IPS DF 4.7 (cell line): ENCODE results near the gene NUDT17.

ENCODE experiments used
- DNase-seq: peaks from one replicate; pipeline ENCODE4 v3.0.0-alpha.2; 2013; ENCODE audit warnings: low spot score; ENCODE audit errors: extremely low read depth

The NUDT17 gene

DNA sequence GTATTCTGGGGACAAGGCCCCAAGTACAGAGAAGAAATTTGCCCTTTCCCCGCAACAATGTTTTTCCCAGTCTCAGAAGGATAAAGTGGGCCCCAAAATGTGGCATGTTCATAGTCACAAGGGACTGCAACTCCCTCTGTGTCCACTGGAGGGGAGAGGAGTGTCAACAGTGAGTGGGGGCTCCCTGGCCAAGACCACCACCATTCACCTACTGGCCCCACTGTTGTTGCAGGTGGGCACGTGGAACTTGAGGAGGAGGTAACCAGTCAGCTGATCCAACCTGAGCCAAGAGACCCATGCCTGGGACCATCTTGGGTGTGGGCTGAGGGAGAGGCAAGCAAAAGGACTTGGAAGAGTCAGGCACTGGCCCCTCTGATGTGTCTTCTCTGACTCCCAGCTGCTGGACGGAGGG, 777 bp downstream of the NUDT17 start:
- DNase-seq: peak; percentile 30

DNA sequence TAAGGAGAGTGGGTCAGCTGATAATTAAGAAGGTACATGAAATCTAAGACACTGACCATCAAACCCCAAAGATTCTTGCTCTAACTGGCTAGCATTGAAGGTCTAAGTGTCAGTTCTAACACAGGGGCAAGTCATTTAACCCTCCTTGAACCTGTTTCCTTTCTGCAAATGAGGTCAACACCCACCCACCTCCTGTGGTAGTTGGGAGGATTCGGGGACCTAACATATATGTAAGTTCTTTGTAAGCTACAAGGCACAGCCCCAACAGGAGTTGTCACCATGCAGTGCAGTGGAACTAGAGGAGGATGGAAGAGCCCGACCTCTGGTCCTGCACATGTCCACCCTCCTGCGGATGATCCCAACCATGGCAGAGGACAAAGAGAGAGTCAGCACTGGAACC, 2.4 kb downstream of the NUDT17 start:
- no peak for DNase-seq

DNA sequence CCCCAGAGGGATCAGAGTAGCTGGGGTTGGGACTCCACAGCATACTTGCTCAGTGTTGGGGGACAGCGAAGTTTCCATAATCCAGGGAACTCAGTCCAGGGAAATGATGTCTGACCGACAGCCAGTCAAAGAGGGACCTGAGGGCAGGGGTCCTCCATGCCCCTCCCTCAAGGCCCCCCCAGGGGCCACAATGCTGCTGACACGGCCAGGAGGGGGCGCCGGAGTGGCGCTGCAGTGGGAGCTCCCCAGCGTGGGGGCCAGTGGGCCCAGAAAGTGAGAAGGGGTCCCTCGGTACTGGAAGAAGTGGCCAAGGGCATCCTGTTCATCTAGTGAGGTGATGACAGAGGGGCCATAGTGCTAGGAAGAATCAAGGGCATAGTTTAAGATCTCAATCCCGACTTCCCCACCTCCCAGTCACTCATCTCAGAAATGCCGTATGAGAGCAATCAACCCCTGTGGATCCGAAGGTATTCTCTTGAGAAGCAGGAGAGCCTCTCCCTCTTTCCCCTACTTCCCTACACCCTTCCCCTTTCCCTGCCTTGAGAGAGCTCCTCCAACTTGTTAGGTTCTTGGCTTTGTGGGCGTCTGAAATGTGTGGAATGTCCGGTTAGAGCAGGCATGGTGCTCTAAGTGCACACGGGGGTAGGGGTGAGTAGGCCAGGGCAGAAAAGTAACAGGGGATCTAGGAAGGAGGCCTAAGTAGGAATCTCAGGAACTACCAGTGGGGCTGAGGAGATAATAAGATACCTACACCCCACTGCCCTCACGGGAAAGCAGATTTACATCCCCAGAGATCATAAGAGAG, 4.1 kb downstream of the NUDT17 start:
- DNase-seq: no peak

DNA sequence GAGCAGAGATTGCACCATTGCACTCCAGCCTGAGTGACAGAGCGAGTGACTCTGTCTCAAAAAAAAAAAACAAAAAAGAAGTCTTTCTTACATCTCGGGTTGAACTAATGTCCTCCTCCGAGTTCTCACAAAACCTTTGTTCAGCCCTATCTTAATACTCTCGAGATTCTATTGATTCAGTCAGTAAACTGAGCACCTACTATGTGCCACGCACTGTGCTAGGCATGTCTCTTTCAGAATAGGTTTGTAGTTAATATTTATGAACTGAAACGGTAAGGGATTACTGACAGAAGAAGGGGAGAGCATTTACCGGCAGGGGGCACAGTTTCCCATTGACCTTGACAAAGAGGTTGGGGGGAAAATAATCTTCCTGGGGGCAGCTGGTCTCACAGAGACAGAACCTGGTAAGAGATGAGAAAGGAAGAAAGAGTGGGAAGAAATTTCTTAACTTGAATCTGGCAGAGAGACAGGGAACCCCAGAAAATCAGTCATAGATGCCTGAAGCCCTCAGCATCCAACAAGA, 10.1 kb downstream of the NUDT17 start:
- no peak for DNase-seq

DNA sequence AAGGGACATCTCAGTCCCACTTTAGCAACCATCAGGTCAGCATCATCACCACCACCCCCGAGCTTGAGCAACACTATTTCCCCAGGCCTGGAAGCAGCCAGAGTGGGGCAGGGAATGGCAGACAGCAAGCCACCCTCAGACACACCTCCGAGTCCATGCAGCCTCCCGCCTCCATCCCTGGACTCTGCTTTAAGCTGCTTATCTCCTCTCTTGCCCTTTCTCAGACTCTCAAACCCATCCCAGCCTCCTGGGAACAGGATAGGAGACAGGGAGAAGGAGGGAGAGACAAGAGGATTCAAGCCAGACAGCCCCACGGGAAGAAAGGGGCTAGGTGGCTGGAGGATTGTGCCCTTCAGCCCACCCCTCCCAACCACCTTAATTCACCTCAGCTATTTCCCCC, 11.7 kb downstream of the NUDT17 start:
- no peak for DNase-seq

DNA sequence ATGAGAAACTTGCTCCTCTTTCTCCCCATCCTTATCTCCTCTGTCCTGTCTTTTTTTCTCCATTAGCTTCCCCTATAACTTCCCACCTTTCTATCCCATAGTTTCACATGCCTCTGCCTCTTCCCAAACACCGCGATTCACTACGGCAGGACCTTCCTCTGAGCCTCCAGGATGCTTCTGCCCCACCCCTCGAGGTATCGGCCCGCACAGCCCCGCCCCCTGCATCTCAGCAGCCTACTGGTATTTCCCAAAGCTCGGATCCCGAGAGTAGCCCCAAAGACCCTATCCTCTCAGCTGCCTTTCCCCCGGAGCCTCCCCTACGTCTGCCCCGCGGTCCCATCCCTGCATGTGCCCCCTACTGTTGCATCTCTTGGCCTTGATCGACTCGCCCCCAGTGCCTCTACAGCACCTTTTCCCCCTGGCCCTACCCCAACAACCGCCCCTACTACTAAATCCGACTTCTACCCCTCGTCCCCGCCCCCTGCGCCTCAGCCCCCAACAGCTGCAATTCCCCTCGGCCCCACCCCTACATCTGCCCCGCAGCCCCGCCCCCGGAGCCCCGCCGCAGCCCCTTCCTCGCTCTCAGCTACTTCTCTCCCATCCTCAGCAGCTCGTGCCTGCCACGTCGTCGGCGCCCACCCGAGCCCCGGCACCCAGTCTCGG, 12.9 kb downstream of the NUDT17 start:
- no peak for DNase-seq

DNA sequence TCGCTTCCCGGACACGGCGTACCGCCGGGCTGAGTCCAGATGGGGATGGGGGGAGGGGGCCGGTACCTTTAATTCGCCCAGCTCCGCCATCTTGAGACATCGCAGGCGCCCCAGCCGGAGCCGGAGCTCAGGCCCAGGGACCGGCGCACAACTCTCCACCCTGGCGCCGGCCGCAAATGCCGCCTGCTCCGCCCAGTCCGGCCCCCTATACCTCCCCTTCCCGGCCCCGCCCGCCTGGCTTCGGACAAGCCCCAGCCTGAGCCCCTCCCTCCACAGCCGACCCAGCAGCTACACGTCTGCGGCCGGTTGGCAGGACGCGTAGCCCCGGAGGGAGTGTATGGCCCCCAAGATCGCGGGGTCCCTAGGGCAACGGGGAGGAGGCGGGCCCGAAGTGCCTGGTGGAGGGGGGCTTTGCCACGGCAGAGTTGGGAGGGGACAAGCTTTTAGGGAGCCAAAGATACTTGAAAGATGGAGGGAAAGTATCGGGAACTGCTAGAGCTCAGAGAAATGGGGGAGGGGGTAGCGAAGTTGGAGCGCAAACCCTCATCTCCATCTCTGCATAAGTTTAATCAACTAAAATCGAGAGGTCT, 13.6 kb downstream of the NUDT17 start, which contains the start of gene PIAS3:
Gene PIAS3, minus strand, starts transcription at position 181 of the 590 bp plus-strand sequence. Its CDS starts 91 bp downstream, at position 90.
- DNase-seq: no peak

DNA sequence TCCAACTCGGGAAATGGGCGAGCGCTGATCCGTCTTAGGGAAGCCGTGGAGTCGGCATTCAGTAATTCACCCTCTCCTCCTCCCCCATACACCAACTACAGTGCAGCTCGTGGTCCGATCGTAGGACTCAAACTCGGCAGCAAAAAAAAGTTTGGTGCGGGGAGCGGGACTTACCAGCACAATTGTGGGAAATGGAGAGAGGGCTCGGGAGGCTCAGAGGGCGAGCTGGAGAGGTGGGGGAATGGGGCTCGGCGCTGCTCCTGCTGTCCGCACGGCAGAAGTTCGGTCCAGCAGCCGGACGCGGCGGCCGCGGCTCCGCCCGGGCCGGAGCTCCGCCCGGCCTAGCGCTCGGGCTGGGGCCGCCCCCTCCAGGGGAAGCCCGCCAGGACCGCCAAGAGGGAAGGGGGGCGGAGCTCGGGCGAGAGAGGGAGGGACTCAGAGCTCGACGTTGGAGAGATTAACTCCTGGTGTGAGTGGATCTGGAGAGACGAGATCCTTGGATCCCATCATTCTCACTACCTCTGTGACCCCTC, 14.1 kb downstream of the NUDT17 start:
- DNase-seq: no peak

DNA sequence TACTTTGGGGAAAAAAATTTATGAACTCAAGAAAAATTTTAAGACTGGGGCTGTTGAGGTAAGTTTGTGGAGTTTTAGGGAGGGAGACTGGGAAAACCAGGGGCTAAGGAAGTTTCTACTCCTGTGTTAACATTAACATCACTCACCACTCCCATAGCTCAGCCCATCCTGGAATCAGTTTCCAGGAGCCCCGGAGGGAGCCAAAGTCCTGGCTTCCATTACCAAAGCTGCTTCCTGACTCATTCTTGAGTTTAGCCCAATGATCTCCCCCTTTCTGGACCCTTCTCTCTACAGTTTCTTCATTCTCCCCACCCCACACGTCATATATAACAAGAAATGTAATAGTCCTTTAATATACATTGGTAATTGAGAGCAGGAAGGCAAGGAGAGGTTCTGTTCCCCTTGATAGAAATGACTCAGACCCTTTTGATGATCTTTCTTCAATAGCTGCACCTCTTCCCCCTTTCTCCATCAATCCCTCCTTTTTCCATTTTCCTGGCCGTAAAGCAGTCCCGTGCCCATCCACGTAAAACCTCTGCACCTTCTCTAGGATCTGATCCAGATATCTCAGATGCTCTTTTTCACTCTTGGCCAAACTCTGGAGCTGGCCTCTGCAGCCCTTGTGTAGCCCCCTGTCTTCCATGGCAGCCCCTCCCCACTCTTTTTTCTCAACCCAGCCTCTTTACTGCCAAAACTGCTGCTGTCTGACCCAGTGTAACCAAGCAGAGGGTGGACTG, 18.0 kb downstream of the NUDT17 start:
- no peak for DNase-seq

DNA sequence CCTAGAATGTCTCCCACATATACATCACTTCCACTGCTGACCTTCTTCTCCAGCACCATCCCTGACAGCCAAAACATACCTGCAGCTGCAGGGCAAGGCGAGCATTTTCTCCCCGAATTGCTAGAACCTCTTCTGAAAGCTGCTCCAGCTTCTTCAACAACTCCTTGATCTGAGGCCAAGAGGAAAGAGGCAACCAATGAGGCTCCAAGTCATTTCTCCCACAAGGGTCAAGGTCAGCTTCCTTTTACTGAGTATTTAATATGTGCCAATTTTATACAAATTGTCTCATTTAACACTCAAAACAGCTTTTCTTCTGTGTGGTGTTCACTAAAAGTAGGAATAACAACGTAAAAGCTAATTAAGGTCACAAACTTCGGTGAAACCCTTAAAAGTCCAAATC, 22.8 kb downstream of the NUDT17 start:
- DNase-seq: no peak

DNA sequence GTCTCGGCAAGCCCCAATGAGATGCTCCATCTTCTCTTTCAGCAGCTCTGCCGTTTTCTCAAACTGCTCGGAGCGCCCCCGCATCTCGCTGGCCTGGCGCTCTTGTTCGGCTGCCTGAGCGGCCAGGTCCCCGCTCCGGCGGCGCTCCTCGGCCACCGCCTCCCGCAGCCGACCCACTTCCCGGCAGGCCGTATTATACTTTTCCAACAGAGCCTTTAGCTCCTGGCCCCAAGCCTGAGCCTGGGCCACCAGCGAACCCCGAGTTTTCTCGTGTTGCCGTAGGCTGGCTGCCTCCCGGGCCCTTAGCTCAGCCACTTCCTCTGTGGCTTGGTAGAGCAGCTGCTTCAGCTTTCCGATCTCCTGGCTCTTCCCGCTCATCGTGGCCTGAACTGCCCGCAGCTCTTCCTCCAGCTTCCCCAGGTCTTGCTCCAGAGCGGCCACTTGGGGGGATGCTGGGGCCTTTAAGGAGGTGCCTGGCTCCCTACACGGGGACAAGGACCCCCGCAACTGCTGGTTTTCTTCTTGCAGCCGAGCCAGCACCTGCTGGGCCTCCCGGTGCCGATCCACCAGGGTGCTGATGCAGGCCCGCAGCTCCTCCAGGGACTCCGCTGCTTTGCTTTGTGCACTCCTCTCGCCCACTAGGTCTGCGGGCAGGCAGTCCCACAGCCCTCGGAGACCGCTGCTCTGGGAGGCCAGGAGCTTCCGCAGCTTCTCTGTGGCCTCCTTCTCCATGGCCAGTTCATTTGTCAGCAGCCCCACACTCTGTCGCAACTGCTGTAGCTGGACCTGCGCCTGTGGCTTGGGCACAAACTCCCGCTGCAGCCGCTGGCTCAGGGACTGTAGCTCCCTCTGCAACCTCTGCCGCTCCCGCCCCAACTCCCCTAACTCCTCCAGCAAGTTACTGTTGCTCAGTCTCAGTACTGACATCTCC, 26.8 kb downstream of the NUDT17 start:
- no peak for DNase-seq

DNA sequence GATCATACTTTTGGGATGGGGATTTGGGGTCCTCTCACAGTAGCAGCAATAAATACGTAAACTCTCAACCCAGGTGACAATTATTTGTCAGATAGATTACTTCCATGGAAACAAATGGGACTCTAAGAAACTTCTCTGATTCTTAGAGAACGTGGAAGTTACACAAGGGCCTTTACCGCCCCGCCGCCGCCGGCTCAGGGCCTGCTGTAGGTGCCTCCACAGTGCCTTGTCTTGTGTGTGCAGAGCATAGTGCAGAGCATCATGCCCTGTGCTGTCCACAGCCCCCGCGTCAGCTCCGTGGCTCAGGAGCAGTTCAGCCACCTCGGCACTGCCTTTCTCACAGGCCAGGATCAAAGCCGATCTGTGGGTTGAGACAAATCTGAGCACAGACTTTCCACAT, 29.2 kb downstream of the NUDT17 start:
- DNase-seq: no peak

DNA sequence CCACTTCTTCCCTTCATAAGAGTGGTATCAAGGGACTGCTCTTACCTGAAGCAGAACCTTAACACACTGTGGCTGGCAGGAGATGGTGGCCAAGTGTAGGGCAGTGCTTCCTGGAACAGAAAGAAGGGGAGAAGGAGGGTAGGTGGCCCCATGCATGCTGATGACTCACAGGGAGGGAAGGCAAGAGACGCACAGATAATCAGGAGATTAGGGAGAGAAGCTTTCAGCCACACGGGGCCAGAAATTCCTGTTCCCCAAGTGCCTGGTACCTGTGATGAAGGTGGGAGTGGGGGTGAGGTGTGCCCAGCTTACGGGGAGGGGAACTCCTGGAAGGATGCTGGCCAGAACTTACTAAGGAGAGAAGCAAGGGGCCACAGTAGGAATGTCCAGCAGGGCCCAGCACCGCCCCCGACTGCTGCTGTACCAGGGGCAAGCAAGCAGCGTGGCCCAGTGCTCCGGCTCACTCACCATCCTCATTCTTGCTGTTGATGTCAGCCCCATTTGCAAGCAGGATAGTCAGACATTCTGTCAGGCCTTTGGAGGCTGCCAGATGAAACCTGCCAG, 32.6 kb downstream of the NUDT17 start:
- no peak for DNase-seq

DNA sequence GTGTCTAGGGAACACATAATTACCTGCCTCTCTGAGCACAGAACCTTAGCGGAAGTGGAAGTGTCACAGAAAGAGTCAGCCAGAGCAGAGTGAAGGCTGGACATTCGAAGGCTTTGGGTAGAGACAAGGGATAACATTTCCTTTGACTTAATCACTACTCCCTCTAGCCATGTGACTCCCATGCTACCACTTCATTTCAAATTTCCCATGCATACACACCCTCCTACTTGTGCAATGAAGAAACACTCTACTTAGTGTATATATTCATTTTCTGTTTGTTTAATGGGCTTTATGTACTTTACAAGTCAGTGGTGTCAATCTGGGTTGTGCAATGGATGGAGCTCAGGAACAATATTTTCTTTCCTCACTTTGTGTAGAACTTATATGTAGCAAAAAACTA, 33.3 kb downstream of the NUDT17 start:
- no peak for DNase-seq

DNA sequence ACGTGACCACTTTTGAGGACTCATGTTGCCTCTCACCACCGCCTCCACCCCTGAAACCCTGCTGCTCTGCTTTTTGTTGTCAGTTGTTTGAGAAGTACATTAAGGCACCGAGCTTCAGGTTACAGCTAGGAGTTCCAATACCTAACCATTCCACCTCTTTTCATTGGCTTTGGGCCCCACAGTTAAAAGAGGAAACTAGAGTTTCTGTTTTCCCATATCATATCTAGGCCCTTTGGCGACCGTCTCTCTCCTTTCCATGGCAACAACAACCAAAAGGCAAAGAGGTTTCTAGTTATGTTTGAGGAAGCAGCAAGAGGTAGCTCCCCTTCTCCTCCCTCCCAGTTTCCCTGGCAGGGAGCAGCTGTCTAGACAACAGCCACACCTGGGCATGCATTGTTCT, 34.3 kb downstream of the NUDT17 start:
- DNase-seq: no peak

DNA sequence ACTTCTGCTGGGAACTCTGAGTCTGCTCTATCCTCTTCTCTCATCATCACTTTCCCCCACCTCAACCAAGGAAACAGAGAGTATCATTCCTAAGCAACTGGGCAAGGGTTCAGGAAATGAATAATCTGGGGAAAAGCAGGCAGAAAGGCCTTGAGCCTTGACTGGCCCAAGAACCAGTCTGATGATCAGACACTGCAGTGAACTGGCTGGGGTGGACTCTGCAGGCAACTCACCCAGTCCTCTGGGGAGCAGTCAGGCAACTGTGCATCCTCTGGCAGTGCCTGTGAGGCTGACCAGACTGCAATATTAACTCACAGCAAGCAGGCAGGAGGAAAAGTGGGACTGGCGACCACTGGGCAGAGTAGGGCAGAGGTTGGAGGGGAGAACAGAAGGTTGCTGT, 39.2 kb downstream of the NUDT17 start:
- no peak for DNase-seq

DNA sequence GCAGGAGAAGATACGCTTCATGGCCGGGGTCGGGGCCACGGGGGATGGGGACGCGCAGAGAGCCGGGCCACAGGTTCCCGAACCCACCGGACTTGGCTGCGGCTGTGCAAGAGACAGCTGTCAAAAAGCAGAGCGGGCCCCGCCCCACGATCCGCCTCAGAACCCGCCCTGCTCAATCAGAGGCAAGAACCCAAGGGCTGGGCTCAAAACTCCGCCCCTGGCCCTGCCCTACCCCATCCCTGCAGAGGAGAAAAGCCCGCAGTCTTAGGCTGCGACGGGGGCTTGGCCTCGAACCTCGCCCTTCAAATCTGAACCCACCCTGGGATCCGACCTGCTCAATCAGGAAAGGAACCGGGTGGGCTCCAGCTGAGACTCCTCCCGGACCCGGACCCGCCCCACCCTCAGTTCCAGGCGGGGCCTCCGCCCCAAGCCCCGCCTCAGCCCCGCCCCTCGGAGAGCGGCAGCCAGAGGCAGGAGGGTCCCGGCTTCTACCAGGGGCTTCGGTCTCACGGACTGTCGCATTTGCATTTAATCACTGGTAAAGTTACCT, 40.4 kb downstream of the NUDT17 start, which contains the start of gene ANKRD35:
Gene ANKRD35, minus strand, starts transcription at position 129 of the 550 bp plus-strand sequence. Its CDS starts 108 bp downstream, at position 21.
- no peak for DNase-seq

DNA sequence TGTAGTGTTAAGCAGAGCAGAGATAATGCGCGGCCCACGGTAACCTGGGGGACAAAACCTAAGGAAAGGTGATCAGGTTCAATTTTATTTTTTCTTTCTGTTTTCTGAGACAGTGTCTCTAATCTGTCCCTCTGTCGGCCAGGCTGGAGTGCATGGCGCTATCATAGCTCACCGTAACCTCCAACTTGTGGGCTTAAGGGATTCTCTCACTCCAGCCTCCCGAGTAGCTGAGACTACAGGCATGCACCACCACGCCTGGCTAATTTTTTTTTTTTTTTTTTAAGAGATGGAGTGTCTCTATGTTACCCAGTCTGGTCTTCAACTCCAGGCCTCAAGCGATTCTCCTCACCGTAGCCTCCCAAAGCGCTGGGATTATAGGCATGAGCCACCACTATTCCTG, 41.0 kb downstream of the NUDT17 start:
- DNase-seq: no peak

DNA sequence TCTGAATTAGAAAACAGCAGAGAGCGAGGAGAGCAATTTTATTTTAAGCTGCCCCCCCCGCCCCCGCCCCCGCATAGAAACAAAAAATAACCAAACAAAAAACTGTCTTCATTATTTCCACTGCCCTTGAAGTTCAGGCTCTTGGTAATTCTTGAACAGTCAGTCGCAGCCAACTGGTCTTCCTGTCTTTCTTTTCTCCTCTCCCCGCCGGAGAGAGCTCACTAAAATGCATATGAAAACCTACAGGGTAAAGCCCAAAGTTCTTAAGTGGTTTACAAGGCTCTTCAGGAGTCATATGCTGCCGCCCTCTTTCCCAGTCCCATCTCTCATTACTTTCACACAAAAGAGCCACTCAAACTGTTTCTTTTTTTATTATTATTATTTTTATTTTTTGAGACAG, 41.4 kb downstream of the NUDT17 start:
- no peak for DNase-seq
